OCI-LY1 (cell line): ENCODE measurements around the gene C1QTNF9.

ENCODE experiments used
- EZH2 ChIP-seq: fragments of 200-600 bp; sonication (generic), shearing (Covaris generic); IDR thresholded peaks from 2 replicates; pipeline ENCODE4 v1.8.0; 2017; ENCODE audit warnings: borderline replicate concordance, mixed run types, mild to moderate bottlenecking, antibody characterized with exemption, low read length, moderate library complexity, mixed read lengths
- TF ChIP-seq, protein P1 (sequence below): fragments of 200-600 bp; sonication (generic), shearing (Covaris generic); IDR thresholded peaks from 2 replicates; pipeline ENCODE4 v1.5.1; 2017; ENCODE audit warnings: mild to moderate bottlenecking, antibody characterized with exemption, low read length, moderate library complexity, mixed read lengths

DNA sequence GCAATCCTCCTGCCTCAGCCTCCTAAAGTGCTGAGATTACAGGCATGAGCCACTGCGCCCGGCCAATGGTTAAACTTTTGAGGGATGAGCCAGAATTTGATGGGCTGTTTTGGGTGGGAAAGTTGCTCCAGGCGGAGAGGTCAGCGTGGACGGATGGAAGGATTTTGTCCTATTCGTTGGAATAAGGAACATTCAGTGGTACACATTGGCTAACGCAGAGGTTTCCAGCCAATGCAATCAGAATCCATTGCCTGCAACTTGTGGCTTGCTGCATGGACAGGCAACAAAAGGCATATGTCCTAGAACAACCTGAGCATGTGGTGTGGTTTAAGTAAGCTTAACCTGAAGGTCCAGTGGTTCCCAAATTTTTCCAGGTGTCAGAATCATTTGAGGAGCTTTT, 35.5 kb upstream of the C1QTNF9 start:
- TF ChIP-seq, protein P1, sequence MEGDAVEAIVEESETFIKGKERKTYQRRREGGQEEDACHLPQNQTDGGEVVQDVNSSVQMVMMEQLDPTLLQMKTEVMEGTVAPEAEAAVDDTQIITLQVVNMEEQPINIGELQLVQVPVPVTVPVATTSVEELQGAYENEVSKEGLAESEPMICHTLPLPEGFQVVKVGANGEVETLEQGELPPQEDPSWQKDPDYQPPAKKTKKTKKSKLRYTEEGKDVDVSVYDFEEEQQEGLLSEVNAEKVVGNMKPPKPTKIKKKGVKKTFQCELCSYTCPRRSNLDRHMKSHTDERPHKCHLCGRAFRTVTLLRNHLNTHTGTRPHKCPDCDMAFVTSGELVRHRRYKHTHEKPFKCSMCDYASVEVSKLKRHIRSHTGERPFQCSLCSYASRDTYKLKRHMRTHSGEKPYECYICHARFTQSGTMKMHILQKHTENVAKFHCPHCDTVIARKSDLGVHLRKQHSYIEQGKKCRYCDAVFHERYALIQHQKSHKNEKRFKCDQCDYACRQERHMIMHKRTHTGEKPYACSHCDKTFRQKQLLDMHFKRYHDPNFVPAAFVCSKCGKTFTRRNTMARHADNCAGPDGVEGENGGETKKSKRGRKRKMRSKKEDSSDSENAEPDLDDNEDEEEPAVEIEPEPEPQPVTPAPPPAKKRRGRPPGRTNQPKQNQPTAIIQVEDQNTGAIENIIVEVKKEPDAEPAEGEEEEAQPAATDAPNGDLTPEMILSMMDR, result no peak
- no peak for TF ChIP-seq EZH2
